ENCODE data around the gene MBOAT7. TPM values are rescaled to one million over a fixed set of nuclear protein-coding genes. Genes with fewer than 3 reads are reported as not detected.

Gene MBOAT7
- total and polyA plus RNA-seq, 2 of the 4 experiments (the other 2 are of a cell fraction) = 11.3 to 121 TPM

GRCh38 chr19:54186351-54186750 lies 3.0 kb downstream of the MBOAT7 start:
- no CpG with 5 or more reads among the region's 8 CpGs for WGBS, 2 experiments (ENCODE audit: extremely low coverage in 2 of 2, insufficient read length in 1 of 2)
- TF ChIP-seq RCOR1 (IDR thresholded peaks at IDR 0.05; ENCODE audit: insufficient replicate concordance, low read length) (no peak), MAFK (IDR thresholded peaks at IDR 0.05; ENCODE audit: low read depth, low read length) (no peak), CHD1 (IDR thresholded peaks at IDR 0.05; ENCODE audit: low read depth, low read length) (no peak), FOS (IDR thresholded peaks at IDR 0.05; ENCODE audit: low read depth, low read length) (no peak), CTCF (conservative IDR thresholded peaks at IDR 0.05; ENCODE audit: low read depth, low read length) (no peak), SMC3 (IDR thresholded peaks at IDR 0.05; ENCODE audit: low read depth, low read length) (no peak), MXI1 (IDR thresholded peaks at IDR 0.05; ENCODE audit: borderline replicate concordance, low read depth, low read length) (no peak), ELK1 (IDR thresholded peaks at IDR 0.05; ENCODE audit: borderline replicate concordance, low read depth, low read length) (no peak), NFE2L2 (IDR thresholded peaks at IDR 0.05; ENCODE audit: low read depth, low read length) (no peak), USF2 (IDR thresholded peaks at IDR 0.05; ENCODE audit: low read depth, low read length) (no peak), RAD21 (IDR thresholded peaks at IDR 0.05; ENCODE audit: low read length) (no peak)
- Histone ChIP-seq H3K9ac (ENCODE audit: low read depth, low read length) (no peak overlapping the region), H3K36me3 (ENCODE audit: control insufficient read depth, insufficient read depth, low read length) (peaks cover 25% of the 10 kb centered on the region), H3K9me1 (ENCODE audit: insufficient read depth, low read length) (peaks cover 3% of the 10 kb centered on the region; the same call in 1 of the 2 replicates), H2AK9ac (replicated peaks; ENCODE audit: low read depth, low read length, poor library complexity) (no peak overlapping the region), H2AFZ (replicated peaks; ENCODE audit: low read length, poor library complexity) (no peak overlapping the region), H3K79me1 (ENCODE audit: low read depth in 1 of 2, low read length in 2 of 2) (peaks cover 12 to 39% of the 10 kb centered on the region in 2 experiments), H3K4me3 (ENCODE audit: insufficient read depth, low read depth, low read length) (no peak overlapping the region), H4K91ac (ENCODE audit: insufficient read depth, low read depth, low read length) (no peak overlapping the region), H3K18ac (ENCODE audit: low read depth, low read length) (no peak overlapping the region), H2AK5ac (ENCODE audit: low read depth, low read length) (no peak overlapping the region), H2BK5ac (ENCODE audit: low read depth, low read length, poor library complexity, severe bottlenecking) (no peak overlapping the region), H2BK120ac (ENCODE audit: low read depth, low read length) (no peak overlapping the region), H3K14ac (replicated peaks; ENCODE audit: low read depth, low read length) (no peak overlapping the region), H3K27ac (ENCODE audit: insufficient read depth, low read length) (no peak overlapping the region), H2BK15ac (ENCODE audit: low read depth, low read length) (no peak overlapping the region), H3K4me2 (ENCODE audit: low read depth, low read length) (no peak overlapping the region), H2BK20ac (ENCODE audit: low read depth, low read length) (no peak overlapping the region), H3K23ac (ENCODE audit: low read depth, low read length) (no peak overlapping the region), H3K27me3 (ENCODE audit: control insufficient read depth, insufficient read depth, low read length) (no peaks in the 10 kb centered on the region), H3K56ac (ENCODE audit: extremely low read depth, insufficient read depth, low read length) (no peak overlapping the region), H4K20me1 (ENCODE audit: insufficient read depth, low read length) (peaks cover 14% of the 10 kb centered on the region), H3K9me3 (ENCODE audit: control insufficient read depth, insufficient read depth, low read length) (no peaks in the 10 kb centered on the region), H4K5ac (ENCODE audit: low read depth, low read length) (no peak overlapping the region), H4K8ac (ENCODE audit: low read depth in 2 of 2, low read length in 2 of 2) (no peak overlapping the region), H3K4ac (ENCODE audit: low read depth, low read length) (no peak overlapping the region), H3K4me1 (ENCODE audit: control insufficient read depth, insufficient read depth, low read length) (peaks cover 2% of the 10 kb centered on the region)
- ATAC-seq (ENCODE audit: low read depth) = no peak
- ChIA-PET CTCF (interaction anchor here (0.5 kb wide), 1 partner anchor 16 kb away, joined by 3 read pairs; no protein-coding TSS in a partner anchor), POLR2A (ENCODE audit: unreplicated experiment) (no interaction called here)
- BruUV-seq (replicated peaks) = no TSS peak
- intact Hi-C loops (cut with micrococcal nuclease) = no loop called here
- in situ Hi-C loops (cut with MboI; ENCODE audit: low sequenced_read_pairs) = no loop called here
- no peak for DNase-seq
- dilution Hi-C loops (cut with HindIII; ENCODE audit: low sequenced_read_pairs, unreplicated experiment) = no loop called here

All from IMR-90 (cell line).